Pons (tissue), 1 donor: ENCODE data around the gene USP44.
"Not testable (repeated sequence)": the region's sequence is repeated elsewhere in the genome, so short reads cannot be mapped to it uniquely, and the experiment has no call there.

Experiments
- DNase-seq: peaks from one replicate; pipeline ENCODE4 v3.0.0-alpha.2; 2016; ENCODE audit warnings: low spot score

USP44 gene

GRCh38 chr12:95506707-95507523, 44.4 kb downstream of the USP44 start:
- peak; percentile 13 for DNase-seq

- no peak for DNase-seq
Measured at GRCh38 chr12:95505039-95505438, 46.2 kb downstream of the USP44 start.

- DNase-seq, result no peak
Measured at GRCh38 chr12:95504140-95504539, 47.1 kb downstream of the USP44 start.

GRCh38 chr12:95499772-95500171, 51.5 kb downstream of the USP44 start:
- DNase-seq, result no peak

GRCh38 chr12:95498968-95499367, 52.3 kb downstream of the USP44 start:
- DNase-seq, result no peak

GRCh38 chr12:95497031-95497430, 54.2 kb downstream of the USP44 start:
- no peak for DNase-seq

- DNase-seq, result no peak
Measured at GRCh38 chr12:95495433-95495832, 55.8 kb downstream of the USP44 start.

GRCh38 chr12:95494888-95495287, 56.4 kb downstream of the USP44 start:
- no peak for DNase-seq

GRCh38 chr12:95492462-95492861, 58.8 kb downstream of the USP44 start:
- no peak for DNase-seq

- no peak for DNase-seq
Measured at GRCh38 chr12:95487024-95487423, 64.3 kb downstream of the USP44 start.

GRCh38 chr12:95484524-95484923, 66.8 kb downstream of the USP44 start:
- DNase-seq, result no peak

- DNase-seq, result not testable (repeated sequence)
Measured at GRCh38 chr12:95482564-95482963, 68.7 kb downstream of the USP44 start.

- no peak for DNase-seq
Measured at GRCh38 chr12:95481888-95482287, 69.4 kb downstream of the USP44 start.

- DNase-seq, result no peak
Measured at GRCh38 chr12:95481072-95481471, 70.2 kb downstream of the USP44 start.

GRCh38 chr12:95480230-95480629, 71.0 kb downstream of the USP44 start:
- no peak for DNase-seq

GRCh38 chr12:95474660-95474958, 76.7 kb downstream of the USP44 start:
- peak; percentile 6 for DNase-seq

GRCh38 chr12:95473884-95474659, 77.2 kb downstream of the USP44 start, which contains the start of gene METAP2:
Gene METAP2, plus strand, starts transcription at chr12:95474152. Its CDS starts 28 bp downstream, at chr12:95474180.
- DNase-seq, result peak; percentile 93

- DNase-seq, result peak; percentile 67
Measured at GRCh38 chr12:95473231-95473883, 77.9 kb downstream of the USP44 start.

- DNase-seq, result no peak
Measured at GRCh38 chr12:95470300-95470699, 81.0 kb downstream of the USP44 start.
